GM18502 (cell line): ENCODE data around the gene YWHAH.

Experiments
- ATAC-seq: cut with Tn5 transposase; IDR thresholded peaks from one replicate; pipeline ENCODE4 v1.9.1; 2021; ENCODE audit warnings: mild to moderate bottlenecking; ENCODE audit not compliant: unreplicated experiment, poor library complexity

YWHAH gene

DNA sequence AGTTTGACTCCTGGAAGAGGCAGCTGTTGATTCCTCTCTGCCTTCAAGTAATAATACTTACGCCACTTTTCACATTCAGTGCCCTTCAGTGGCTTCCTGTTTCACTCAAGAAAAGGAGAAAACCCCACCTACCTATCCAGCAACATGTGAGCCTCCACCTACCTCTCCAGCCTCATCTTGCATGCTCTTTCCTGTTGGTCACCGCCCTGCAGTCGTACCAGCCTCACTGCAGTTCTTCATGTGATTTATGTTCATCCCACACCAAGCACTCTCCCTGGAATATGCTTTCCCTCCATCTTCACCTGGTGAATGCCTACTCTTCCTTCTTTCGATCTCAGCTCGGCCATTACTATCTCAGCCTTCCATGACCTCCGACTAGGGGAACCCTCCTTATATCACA is 21.8 kb upstream of the YWHAH start:
- ATAC-seq, result no peak

DNA sequence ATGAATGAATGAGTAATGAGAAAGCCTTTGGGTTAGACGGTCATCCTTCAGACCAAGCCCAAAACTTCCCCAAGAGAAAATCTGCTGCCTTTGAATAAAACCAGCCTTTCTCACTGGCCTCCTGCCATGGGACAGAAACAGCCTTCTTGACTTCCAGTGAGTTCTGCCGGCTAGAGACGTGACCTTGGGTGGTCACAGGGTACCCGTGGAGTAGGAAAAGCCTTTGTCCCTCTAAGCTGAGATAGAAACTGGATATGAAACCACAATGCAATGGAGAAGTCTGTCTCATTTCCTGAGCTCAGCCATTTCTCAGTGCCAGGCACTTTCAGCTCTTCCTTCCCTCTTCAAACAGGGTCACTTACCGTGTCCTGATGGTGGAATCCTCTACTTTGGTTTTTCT is 21.2 kb upstream of the YWHAH start:
- no peak for ATAC-seq

DNA sequence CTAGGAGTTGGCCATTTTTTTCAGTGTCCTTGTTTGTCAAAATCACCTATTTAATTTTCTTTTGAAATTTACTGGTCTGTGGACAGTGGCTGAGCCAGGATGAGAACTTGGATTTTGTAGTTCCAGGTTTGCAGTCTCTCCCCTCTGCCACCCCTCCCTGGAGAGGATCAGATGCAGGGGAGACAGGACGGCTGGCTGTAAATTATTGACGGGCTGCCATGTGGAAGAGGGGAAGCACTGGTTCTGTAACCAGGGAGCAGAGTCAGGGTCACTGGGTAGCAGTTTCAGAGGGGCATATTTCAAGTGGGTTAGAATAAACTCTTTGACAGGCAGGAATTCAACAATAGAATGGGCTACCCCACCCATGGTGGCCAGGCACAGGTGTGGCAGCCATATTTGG is 20.6 kb upstream of the YWHAH start:
- no peak for ATAC-seq

DNA sequence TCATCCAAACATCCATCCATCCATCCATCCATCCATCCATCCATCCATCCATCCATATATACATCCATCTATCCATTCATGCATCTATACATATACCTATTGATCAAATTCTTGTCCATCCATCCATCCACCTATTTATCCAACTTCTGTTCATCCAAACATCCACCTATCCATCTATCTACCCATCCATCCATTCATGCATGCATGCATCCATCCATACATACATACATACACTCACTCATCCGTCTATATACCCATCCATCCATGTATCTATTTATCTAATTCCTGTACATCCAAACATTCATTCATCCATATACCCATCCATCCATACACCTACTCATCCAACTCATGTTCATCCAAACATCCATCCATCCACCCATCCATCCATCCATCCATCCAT is 19.3 kb upstream of the YWHAH start:
- ATAC-seq, result no peak

GRCh38 chr22:31926024-31926423 is 18.3 kb upstream of the YWHAH start:
- no peak for ATAC-seq

GRCh38 chr22:31926969-31927368 is 17.4 kb upstream of the YWHAH start:
- no peak for ATAC-seq

DNA sequence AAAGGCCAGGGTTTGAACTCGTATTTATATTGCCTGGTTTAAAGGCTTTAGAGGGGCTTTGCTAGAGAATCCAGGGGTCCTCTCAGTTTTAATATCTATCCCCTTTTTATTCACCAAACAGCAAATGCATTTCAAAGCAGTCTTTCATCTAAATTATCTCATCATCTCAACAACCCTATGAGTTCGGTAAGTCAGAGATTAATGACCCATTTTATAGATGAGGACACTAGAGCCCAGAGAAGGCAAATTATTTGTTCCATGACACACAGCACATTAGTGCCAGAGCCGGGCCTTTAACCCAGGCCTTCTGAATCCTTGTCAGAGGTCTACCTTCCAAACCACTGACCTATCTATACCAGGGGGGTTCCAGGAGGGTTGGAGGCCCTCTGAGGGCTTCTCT is 16.8 kb upstream of the YWHAH start:
- no peak for ATAC-seq

DNA sequence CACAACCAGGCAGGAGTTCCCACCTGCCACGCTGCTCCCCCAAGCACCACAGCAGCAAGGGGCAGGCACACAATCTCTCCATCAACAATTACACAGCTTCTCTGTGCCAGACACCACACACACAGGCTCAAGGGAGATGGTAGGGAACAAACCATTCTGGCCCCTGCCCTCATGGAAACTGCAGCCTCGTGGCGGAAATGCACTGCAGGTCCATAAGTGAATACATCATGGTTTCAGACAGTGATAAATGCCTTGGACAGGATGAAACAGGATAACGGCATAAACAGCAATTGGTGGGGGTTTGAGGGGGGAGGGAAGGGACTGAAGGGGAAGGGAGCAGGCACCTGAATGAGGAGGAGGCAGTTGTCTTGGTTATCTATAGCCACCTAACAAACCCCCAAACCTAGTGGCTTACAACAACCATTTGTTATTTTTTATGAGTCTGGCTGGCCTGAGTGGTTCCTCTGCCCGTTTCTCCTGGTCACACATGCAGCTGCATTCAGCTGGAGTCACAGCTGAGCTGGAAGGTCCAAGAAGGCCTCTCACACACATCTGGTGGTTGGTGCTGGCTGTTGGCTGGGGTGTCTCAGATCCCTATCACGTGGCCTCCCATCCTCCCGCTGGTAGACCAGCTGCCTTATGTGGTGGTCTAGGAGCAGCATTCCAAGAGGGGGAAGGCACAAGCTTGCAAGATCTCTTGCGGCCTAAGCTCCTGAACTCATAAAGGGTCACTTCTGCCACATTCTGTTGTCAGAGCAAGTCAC is 15.0 kb upstream of the YWHAH start:
- no peak for ATAC-seq

DNA sequence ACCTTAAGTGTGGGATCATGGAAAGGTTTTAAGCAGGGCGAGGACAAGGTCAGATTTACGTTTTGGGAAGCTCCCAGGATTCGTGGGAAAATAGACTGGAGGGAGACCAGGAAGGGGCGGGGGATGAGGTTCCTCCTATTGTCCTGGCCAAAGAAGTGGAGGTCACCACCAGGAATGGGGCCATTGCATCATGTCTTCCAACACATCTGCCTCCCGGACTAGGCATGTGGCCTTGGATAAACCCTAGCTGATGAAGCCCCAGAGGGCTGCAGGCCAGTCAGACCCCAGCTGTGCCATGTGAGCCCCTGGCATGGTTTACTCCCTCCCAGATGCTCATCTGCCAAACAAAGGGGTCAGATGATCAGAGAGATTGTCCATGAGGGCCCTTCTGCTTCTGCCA is 11.5 kb upstream of the YWHAH start:
- no peak for ATAC-seq

DNA sequence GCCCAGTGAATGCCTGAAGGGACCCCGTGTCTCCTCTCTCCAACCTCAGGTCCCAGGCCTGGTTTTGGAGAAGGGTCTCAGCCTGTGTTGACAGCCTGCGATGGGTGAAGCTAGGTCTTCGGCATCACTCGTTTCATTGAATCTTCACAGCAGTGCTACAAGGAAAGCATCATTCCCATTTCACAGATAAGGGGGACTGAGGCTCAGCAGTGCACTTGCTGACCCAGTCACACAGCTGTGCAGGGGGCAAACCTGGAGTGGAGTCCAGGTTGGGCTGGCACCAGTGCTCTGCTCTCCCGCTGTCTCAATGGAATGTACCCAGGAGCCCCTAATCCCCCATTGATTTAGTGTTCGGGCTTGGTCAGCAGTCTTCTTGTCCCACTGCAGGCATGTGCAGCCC is 10.9 kb upstream of the YWHAH start:
- no peak for ATAC-seq

- ATAC-seq, result no peak
Observed at GRCh38 chr22:31933816-31934482, 10.4 kb upstream of the YWHAH start.

- no peak for ATAC-seq
Observed at GRCh38 chr22:31935961-31936635, 8.2 kb upstream of the YWHAH start.

DNA sequence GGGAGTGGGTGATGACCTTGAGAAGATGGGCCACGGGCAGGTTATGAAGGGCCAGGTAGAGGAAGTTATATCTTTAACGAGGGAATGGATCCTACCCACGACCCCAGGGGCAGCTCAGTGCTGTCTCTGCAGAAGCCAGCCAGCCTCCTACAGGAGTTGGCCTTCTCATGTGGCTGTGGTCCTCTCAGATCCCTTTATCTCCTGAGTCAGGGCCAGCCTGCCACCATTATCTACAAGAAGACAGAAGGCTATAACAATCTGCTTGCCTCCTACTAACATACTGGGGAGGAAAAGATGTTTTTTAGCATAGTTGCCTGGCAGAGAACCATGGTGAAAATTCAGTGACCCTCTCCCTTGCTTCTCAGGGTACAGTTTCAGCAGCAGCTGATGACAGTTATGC is 7.0 kb upstream of the YWHAH start:
- no peak for ATAC-seq

- ATAC-seq, result no peak
Observed at GRCh38 chr22:31938296-31938695, 6.0 kb upstream of the YWHAH start.

GRCh38 chr22:31940506-31940905 is 3.8 kb upstream of the YWHAH start:
- no peak for ATAC-seq

- ATAC-seq, result no peak
Observed at GRCh38 chr22:31942091-31942490, 2.2 kb upstream of the YWHAH start.

- no peak for ATAC-seq
Observed at GRCh38 chr22:31943206-31943977, 943 bp upstream of the YWHAH start.

DNA sequence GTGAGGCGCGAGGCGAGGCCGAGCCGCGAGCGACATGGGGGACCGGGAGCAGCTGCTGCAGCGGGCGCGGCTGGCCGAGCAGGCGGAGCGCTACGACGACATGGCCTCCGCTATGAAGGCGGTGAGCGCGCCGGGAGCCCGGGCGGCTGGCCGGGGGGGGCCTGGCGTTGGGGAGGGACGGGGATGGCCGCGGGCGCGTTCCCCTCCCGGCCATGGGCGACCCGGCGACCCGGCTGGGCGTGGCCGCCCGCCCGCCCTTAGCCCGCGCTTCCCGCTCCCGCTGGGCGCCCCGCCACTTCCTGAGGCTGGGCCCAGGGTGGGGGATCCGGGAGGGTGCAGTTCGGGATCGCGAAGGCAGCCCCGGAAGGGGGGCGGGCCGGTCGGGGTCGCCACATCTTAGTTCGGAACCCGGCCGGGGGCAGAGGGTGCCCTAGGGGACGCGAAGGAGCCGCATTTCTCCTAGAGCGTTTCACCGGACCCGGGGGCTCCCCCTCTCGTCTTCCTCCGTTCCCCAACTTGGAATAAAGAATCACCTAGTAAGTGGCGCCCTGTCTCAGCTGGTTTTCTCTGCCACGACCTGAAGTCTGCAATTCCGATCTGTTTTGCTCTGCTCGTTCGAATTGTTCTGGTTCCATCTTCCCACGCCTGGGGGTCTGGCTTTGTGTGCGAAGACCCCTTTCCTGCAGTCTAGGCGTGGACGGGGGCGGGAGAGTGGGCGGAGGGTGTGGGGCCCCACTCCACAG is 536 bp downstream of the YWHAH start:
- peak; percentile 25 for ATAC-seq

- no peak for ATAC-seq
Observed at GRCh38 chr22:31945443-31945855, 1.1 kb downstream of the YWHAH start.
